Fibroblast of upper back skin (primary cell): Measurements from ENCODE around the gene ECSIT.
"Not testable (repeated sequence)": the region's sequence is repeated elsewhere in the genome, so short reads cannot be mapped to it uniquely, and the experiment has no call there.

Experiments used
- DNase-seq: peaks from one replicate; pipeline ENCODE4 v3.0.0-alpha.2; 2013

The ECSIT gene

GRCh38 chr19:11499220-11499726 lies 29.7 kb downstream of the ECSIT start:
- no peak for DNase-seq

GRCh38 chr19:11496391-11497163 lies 32.4 kb downstream of the ECSIT start:
- DNase-seq, result peak; percentile 83

DNA sequence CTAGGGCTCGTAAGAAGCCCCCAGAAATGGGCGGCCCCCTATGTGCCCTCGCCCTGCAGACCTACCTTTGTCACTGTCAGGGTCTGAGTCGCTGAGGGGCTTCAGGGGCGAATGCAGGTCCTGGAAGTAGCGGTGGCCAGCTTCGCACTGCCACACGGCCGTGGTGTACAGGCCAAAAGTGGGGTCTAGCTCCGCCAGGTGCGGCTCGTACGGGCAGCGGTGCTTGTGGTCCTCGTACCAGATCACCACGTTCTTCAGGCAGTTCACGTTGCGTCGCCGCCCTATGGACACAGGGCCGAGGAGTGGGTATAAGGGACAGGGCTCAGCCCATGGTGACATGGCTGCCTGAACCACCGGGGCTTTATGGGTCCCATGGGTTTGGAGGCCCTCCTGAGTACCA lies 33.0 kb downstream of the ECSIT start:
- no peak for DNase-seq

- DNase-seq, result no peak
Measured at GRCh38 chr19:11495481-11495880, 33.5 kb downstream of the ECSIT start.

GRCh38 chr19:11494634-11495285 lies 34.2 kb downstream of the ECSIT start:
- no peak for DNase-seq

DNA sequence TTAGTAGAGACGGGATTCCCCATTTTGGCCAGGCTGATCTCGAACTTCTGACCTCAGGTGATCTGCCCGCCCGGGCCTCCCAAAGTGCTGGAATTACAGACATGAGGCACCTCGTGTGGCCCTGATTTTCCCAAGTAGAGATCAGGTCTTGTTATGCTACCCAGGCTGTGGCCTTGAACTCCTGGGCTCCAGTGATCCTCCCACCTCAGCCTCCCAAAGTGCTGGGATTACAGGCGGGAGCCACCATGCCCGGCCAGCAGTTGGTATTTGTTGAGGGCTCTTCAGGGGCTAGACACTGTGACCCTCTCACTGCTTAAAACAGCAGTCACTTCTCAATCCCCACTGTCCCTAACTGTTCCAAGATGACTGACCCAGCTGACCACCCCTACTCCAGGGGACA lies 39.6 kb downstream of the ECSIT start:
- no peak for DNase-seq

DNA sequence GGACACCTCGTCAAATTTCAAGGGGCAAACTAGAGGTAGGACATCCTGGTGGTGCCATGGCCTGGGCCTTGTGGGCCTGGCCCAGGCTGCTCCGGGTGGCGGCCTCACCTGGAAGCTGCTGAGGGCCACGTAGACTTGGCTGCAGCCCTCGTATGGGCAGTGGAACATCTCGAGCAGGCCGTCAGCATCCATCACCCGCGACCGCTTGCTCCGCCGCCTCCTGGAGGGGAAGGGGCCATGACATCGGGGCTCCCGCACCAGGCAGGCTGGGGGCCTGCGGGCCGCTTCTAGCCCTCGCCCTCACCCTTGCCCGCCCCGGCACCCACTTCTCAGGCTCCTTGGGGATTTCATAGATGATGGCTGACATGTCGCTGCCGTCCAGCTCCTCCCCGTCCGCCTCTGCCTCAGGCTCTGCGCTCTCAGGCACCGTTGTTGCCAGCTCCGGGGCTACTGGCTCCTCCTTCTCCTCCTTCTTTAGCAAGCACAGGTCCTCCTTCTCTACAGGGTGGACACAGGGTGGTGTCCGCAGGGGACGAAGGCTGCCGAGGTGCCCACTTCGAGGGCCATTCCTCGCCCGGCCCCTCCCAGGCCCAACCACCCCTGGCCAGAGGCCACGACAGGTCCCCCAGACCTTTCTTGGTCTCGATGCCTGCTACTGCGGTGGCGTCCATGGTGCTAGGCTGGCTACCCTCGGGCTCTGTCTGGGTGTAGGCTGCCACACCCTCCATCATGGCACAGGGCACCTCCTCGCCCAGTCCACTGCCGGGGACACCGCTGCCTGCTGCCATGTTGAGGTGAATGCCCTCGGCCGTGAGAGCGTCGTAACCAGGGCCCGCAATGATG lies 42.1 kb downstream of the ECSIT start:
- DNase-seq, result no peak

GRCh38 chr19:11485245-11485837 lies 43.6 kb downstream of the ECSIT start:
- no peak for DNase-seq

DNA sequence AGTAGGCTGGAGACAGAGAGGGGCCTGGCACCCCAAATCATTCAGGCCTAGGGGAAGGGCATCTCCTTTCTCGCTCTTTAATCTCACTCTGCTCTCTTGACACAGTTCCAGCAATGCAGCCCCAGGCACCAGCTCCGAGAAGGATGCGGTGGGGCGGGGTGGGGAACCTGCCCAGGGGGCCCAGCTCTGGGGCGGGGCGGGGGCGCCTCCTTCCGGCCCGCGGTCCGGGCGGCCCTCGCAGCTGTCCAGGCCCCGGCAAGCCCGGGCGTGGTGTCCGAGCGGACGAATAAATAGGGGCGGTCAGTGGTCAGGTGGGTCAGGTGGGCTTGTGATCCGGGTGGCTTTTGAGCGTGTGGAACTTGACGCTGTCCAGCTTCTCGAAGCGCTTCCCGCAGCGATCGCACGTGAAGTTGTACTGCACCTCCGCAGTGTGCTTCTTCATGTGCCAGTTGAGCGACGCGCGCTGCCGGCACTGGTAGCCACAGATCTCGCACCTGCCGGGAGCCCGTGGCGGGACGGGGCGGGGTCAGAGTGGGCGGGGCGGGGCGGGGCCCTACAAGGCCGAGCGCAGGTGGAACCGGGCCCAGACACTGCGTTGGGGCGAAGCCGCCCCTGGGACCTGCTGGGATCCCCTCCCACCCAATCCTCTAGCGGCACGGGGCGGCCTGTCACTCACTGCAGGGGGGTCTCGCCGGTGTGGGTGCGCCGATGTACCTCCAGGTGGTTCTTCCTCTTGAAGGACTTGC lies 45.4 kb downstream of the ECSIT start:
- DNase-seq, result no peak

DNA sequence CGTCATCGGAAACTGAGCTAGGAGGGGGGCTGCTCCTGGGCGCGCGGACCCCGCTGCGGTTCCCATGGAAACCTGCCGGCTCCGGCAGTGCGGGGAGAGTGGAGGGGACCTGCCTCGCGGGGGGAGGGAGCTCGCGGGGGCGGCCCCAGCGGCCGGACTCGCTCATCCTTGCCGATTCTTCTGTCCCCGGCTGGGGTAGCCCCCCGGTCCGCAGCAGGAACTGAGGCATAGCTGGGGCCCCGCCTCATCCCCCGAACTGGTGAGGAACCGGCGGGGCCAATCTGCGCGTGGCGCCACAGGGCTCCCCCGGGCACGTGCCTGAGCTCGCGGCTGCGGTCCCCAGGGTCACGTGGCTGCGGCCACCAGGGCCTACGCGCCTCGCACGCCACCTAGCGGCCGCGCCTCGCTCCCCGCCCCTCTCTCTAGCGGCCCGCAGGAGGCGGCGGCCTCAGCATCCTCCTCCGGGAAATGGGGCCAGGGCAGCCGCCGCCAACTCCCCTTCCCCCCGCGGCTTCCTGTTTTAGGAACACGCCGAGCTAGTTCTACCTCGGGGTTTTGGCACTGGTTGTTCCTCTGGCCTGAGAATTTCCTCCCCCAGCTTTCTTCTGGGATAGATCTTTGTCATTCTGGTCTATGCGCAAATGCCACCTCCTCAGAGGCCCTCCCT lies 46.4 kb downstream of the ECSIT start:
- DNase-seq, result peak; percentile 72

- DNase-seq, result peak; percentile 83
Measured at GRCh38 chr19:11481534-11482383, 47.2 kb downstream of the ECSIT start.

DNA sequence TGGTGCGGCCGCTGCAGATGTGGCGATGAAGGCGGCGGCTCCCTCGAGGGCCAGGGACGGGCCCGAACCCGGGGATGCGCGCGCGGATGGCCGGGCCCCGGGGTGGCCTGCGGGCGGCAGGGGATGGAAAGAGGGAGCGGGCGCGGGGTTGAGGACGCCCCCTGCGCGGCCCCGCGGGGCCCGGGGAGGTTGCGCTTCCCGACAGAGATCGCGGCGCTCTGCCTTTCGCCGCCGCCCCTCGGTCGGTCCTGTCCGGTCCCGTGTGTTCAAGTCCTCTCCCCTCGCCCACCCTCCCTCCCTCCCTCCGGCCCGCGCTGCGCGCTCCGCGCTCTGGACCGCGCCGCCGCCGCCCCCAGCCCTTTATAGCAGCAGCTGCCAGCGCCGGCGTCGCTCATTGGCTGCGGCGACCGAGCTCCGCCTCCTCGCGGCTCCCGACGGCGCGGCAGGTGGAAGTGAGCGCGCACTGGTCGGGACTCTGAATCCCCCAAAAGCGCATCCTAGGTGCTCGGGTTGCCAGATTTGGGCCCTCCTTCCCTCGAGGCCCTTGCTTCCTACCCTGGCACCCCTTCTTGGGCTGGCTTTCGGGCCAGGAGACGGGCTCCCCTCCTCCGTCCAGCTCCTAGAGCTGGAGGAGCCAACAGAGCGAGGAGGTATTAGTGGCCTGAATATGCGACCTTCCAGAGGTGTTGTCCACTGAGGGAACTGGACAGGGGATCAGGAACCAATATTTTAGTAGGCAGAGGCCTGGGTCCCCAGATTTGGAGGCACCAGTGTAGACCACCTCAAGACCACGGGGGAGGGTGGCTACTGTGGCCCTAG lies 48.0 kb downstream of the ECSIT start, which contains the start of gene ELAVL3:
TSS of gene ELAVL3 (minus strand) at position 332 of the 819 bp plus-strand sequence. CDS start 438 bp downstream, outside the sequence.
- DNase-seq, result no peak

GRCh38 chr19:11479898-11480714 lies 48.8 kb downstream of the ECSIT start:
- DNase-seq, result no peak

- no peak for DNase-seq
Measured at GRCh38 chr19:11479090-11479897, 49.6 kb downstream of the ECSIT start.

DNA sequence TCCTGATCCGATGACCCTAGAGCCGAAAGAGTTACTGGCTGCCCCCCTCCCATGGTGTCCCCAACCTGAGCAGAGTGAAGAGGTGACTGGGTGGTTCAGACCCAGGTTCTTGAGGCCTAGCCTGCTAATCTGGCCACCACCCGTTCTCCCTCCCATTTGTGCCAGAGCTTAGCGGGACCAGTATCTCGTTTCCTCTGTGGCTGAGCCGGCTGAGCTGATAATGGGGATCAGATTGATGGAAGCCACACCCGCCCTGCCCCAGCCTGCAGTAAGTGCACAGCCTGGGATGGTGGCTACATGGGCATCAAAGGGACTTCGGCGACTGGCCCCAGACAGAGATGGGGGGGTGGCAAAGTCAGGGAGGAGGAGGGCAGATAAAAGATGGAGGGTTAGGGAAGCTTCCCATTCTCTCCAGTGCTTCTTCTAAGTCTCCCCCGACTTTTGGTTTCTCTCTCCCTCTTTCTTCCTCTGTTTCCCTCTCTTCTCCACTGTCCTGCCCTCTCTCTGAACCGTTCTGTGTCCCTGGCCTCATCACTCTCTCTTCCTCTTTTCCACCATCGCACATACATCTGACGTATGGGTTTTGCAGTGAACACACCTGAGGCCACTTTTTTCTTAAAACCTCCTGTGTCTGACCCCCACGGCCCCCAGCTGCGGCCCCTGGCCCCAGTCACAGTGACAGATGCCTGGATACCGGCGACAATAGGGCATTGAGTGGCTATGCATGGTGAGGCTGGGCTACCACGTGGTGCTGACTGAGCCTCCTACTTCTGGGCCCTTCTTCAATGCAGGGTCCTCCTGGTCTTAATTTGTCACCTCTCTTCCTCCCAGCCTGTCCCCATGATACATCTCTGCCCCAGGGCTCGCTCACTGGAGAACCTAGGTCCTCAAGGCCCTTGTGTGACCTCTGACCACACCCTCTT lies 50.5 kb downstream of the ECSIT start:
- no peak for DNase-seq

DNA sequence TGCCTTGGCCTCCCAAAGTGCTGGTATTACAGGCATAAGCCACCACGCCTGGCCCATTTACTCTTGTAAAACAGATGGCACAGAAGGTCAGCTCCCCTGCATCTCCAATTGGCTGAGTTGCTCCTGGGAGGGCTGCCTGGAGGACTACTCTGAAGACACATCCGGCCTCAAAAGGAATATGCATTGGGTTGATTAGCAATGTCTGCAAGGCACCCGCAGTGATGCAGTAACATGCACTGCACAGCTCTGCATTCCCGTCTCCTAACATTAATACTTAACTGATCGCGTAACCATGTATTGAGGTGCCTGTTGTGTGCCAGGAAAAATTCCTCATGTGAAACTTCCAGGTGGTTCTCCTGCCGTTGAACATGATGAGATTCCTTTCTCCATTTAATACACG lies 53.1 kb downstream of the ECSIT start:
- DNase-seq, result no peak

DNA sequence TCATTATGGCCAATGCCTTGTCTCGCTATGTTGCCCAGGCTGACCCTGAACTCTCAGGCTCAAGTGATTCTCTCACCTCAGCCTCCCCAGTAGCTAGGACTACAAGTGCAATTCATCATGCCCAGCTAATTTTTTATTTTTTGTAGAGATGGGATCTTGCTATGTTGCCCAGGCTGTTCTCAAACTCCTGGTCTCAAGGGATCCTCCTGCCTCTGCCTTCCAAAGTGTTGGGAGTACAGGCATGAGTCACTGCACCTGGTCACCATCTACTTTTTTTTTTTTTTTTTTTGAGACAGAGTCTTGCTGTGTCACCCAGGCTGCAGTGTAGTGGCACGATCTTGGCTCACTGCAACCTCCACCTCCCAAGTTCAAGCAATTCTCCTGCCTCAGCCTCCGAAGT lies 53.6 kb downstream of the ECSIT start:
- not testable (repeated sequence) for DNase-seq
